Transverse colon (tissue), 4 donors: ENCODE data around the gene SF3A1. TPM values are rescaled to one million over a fixed set of nuclear protein-coding genes. Genes with fewer than 3 reads are reported as not detected.

ENCODE experiments used
- DNase-seq: peaks from one replicate; pipeline ENCODE4 v3.0.0-alpha.2; 2019
- H3K27ac ChIP-seq, 4 donors: fragments of 200-600 bp; sonication (generic); 2 replicates each; pipeline ENCODE4 v1.5.1; 2016 to 2018; ENCODE audit warnings: inconsistent platforms in 4 of 4
- H3K27me3 ChIP-seq: fragments of 200-600 bp; sonication (generic); 2 replicates; pipeline ENCODE4 v1.5.1; 2017; ENCODE audit warnings: inconsistent platforms
- H3K36me3 ChIP-seq, 4 donors: fragments of 200-600 bp; sonication (generic); 2 replicates each; pipeline ENCODE4 v1.5.1; 2017 to 2019; ENCODE audit warnings: inconsistent platforms in 4 of 4
- H3K4me1 ChIP-seq, 4 donors: fragments of 200-600 bp; sonication (generic); 2 replicates each; pipeline ENCODE4 v1.5.1; 2017 to 2020; ENCODE audit warnings: inconsistent platforms in 4 of 4
- H3K4me3 ChIP-seq, 4 donors: fragments of 200-600 bp; sonication (generic); 1 replicate in 1 of 4; 2 replicates in 3 of 4; pipeline versions ENCODE4 v1.5.1 to v1.6.1; 2017 to 2019; ENCODE audit warnings: inconsistent platforms in 4 of 4
- H3K9me3 ChIP-seq, 2 donors: fragments of 200-600 bp; sonication (generic); 2 replicates each; pipeline ENCODE4 v1.5.1; 2017 to 2019; ENCODE audit warnings: inconsistent platforms in 2 of 2
- EP300 ChIP-seq: sonication (generic); formaldehyde crosslinking; IDR thresholded peaks from one replicate; pipeline ENCODE4 v1.6.1; 2017; ENCODE audit warnings: antibody characterized with exemption, low read depth
- POLR2A ChIP-seq: fragments of 450-650 bp; IDR thresholded peaks from one replicate; pipeline ENCODE4 v1.6.1; 2016; ENCODE audit warnings: antibody characterized with exemption, mild to moderate bottlenecking, moderate library complexity
- POLR2AphosphoS5 ChIP-seq, 3 donors: sonication (generic); formaldehyde crosslinking; IDR thresholded peaks; one replicate each; pipeline ENCODE4 v1.6.1; 2016; ENCODE audit warnings: antibody characterized with exemption in 3 of 3
- WGBS, 2 donors: methylation state at CpG; one replicate each; pipeline ENCODE4 v1.1.5; 2018; ENCODE audit warnings: low coverage in 1 of 2; 5-methylcytosine and 5-hydroxymethylcytosine counted together
- in situ Hi-C, 4 donors: fragments of 200-750 bp; cut with MboI; loops; one replicate each; pipeline versions ENCODE4 v1.15.0 to v1.15.1; 2017; ENCODE audit warnings: low sequenced_read_pairs in 3 of 4, low pct_ligation_motif_present in 1 of 4, low pct_unique_long_range_greater_than_20kb in 1 of 4
- intact Hi-C: fragments of 100-400 bp; cut with DNase I; formaldehyde crosslinking; loops from one replicate; pipeline ENCODE4 v1.15.1; 2023; ENCODE audit warnings: low total_unique reads
- total RNA-seq, 4 donors: library from RNA; depleted of rRNA; stranded (reverse); fragments of >200 nt; gene quantifications; one replicate each; pipeline ENCODE4 v1.1.0, GENCODE V29; 2016
- TF ChIP-seq, protein P1 (sequence below), 5 experiments: fragments of 200-600 bp in 3 of 5; fragments of 450-650 bp in 2 of 5; sonication (generic) in 3 of 5; IDR thresholded peaks; 1 replicate in 2 of 5; 2 replicates in 3 of 5; pipeline ENCODE4 v1.5.1; 2016 to 2017; ENCODE audit warnings: antibody characterized with exemption in 5 of 5, inconsistent platforms in 3 of 5, mild to moderate bottlenecking in 2 of 5, moderate library complexity in 1 of 5

The SF3A1 gene
- total RNA-seq, 4 donors from 2014 or later, result 73.2 to 664 (median 99.3) TPM

DNA sequence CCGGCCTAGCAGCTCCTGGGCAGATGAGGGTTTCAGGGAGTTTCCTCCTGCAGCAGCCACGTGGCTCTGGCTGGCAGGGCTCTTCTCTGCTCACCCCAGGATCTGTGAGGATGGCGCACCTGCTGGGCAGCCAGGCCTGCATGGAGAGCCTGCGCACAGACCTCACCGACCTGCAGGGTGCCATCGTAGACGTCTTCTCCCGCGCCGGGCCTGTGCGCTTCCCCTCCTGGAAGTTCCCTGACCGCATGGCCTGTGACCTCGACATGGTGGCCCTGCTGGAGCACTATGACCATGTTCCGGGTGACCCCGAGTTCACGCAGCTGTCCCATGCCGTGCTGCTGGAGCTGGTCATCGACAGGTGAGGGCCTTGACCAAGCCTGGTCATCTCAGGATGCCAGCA is 9.2 kb upstream of the SF3A1 start:
- no peak for DNase-seq
- 98% methylated on average over 15 of the region's 18 CpGs; no CpG with 5 or more reads in 1 of the 2 donors for WGBS, 2 donors
- Histone ChIP-seq H3K9me3 (no peaks in the 10 kb centered on the region), H3K27me3 (no peaks in the 10 kb centered on the region), H3K4me1 (no peaks in the 10 kb centered on the region), H3K4me3 (no peak overlapping the region), H3K36me3 (no peaks in the 10 kb centered on the region), H3K27ac (no peak overlapping the region)
- no peak for TF ChIP-seq EP300
- no peak for TF ChIP-seq POLR2AphosphoS5 (IDR thresholded peaks at IDR 0.05)
- no peak for TF ChIP-seq POLR2A
- intact Hi-C loops, result no loop called here
- in situ Hi-C loops, result loop anchor here in 1 of 4 donors (25.0 kb wide), 1 partner anchor 254 kb away; no protein-coding TSS in a partner anchor

DNA sequence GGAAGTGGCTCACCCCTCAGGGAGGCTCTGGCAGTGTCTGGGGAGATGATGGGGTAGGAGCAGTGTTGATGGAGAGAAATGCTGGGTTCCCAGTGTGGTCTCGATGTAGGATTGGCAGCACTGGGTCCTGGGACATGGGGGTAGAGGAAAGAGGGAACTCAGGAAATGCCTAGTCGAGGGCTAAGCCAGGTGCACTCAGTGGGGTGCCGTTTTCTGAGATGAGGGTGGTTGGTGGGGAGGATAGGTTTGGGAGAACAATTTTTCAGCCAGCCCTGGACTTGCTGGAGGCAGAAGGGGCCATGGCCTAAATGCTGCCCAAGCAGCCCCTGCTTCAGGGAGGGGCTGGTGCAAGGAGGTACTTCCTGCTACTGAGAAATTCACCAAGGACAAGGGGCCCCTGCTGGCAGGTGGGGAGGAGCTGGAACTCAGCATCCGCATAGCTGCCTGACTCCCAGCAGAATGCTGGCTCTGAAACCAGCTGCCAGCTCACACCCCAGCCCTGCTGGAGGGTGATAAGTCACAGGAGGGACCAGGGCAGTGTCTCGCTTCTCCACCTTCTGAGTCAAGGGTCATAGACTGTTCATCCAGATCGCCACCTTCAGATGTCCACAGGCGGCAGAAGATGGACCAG is 6.1 kb upstream of the SF3A1 start:
- H3K27ac ChIP-seq, result no peak overlapping the region
- no peaks in the 10 kb centered on the region for H3K9me3 ChIP-seq
- WGBS, 2 donors, result 78 to 83% methylated on average over 5 to 7 of the region's 7 CpGs
- peaks cover 0 to under 1% (median under 1%) of the 10 kb centered on the region in 4 donors for H3K4me1 ChIP-seq
- H3K36me3 ChIP-seq, result no peaks in the 10 kb centered on the region
- no peaks in the 10 kb centered on the region for H3K27me3 ChIP-seq
- TF ChIP-seq, protein P1, sequence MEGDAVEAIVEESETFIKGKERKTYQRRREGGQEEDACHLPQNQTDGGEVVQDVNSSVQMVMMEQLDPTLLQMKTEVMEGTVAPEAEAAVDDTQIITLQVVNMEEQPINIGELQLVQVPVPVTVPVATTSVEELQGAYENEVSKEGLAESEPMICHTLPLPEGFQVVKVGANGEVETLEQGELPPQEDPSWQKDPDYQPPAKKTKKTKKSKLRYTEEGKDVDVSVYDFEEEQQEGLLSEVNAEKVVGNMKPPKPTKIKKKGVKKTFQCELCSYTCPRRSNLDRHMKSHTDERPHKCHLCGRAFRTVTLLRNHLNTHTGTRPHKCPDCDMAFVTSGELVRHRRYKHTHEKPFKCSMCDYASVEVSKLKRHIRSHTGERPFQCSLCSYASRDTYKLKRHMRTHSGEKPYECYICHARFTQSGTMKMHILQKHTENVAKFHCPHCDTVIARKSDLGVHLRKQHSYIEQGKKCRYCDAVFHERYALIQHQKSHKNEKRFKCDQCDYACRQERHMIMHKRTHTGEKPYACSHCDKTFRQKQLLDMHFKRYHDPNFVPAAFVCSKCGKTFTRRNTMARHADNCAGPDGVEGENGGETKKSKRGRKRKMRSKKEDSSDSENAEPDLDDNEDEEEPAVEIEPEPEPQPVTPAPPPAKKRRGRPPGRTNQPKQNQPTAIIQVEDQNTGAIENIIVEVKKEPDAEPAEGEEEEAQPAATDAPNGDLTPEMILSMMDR (IDR thresholded peaks at IDR 0.05), result no peak
- no peak for TF ChIP-seq POLR2AphosphoS5 (IDR thresholded peaks at IDR 0.05)
- no peak for TF ChIP-seq EP300
- no peak for TF ChIP-seq POLR2A
- intact Hi-C loops (no loop called here), in situ Hi-C loops (loop anchor here in 1 of 4 donors (25.0 kb wide), 1 partner anchor 250 kb away; no protein-coding TSS in a partner anchor)
- DNase-seq, result no peak
- H3K4me3 ChIP-seq, result no peak overlapping the region

DNA sequence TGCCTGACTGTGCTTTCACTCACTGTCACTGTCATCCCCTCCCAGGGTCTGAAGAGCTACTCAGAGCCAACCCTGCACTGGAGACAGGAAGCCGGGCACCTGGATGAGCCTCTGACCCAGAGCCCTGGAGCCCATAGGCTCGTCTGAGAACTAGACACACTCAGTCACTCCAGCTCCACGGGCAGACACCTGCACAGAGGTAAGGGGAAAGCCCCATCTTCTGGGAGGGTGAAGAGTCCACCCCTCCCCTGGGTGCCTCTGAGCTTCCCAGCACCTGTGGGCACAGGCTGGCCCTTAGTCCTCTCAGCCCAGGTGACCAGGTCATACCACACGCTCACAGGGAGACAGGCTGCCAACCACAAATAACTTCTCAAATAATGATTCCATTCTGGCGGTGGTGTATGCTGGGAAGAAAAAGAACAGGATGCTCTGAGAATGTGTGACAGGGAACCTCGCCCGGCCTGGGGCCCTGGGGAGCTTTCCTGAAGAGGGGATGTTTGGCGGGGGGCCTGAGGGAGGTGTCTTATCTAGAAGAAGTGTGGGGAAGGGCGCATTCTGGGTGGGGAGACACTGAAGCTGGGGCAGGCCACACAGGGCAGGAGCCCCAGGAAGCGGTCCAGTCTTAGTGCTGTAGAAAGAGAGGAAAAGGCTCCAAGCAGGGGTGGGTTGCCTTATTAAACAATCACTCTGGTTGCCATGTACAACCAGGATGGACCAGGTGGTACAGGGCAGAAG is 5.4 kb upstream of the SF3A1 start:
- Histone ChIP-seq H3K9me3 (no peaks in the 10 kb centered on the region), H3K4me3 (no peak overlapping the region), H3K27me3 (no peaks in the 10 kb centered on the region), H3K4me1 (peaks cover 0 to 7% (median 6%) of the 10 kb centered on the region in 4 donors), H3K36me3 (no peaks in the 10 kb centered on the region), H3K27ac (no peak overlapping the region)
- 84 to 86% methylated on average over 4 to 10 of the region's 10 CpGs for WGBS, 2 donors
- DNase-seq, result no peak
- TF ChIP-seq POLR2AphosphoS5 (IDR thresholded peaks at IDR 0.05), result no peak
- no peak for TF ChIP-seq POLR2A
- TF ChIP-seq, protein P1 (IDR thresholded peaks at IDR 0.05), result no peak
- no peak for TF ChIP-seq EP300
- in situ Hi-C loops (loop anchor here in 1 of 4 donors (25.0 kb wide), 1 partner anchor 250 kb away; no protein-coding TSS in a partner anchor), intact Hi-C loops (no loop called here)

- TF ChIP-seq EP300, result no peak
- TF ChIP-seq, protein P1 (IDR thresholded peaks at IDR 0.05), result no peak
- TF ChIP-seq POLR2A, result no peak
- TF ChIP-seq POLR2AphosphoS5 (IDR thresholded peaks at IDR 0.05), result no peak
- Histone ChIP-seq H3K36me3 (no peaks in the 10 kb centered on the region), H3K4me3 (no peak overlapping the region), H3K4me1 (peaks cover 15 to 33% (median 25%) of the 10 kb centered on the region in 4 donors), H3K27me3 (no peaks in the 10 kb centered on the region), H3K9me3 (no peaks in the 10 kb centered on the region), H3K27ac (no peak overlapping the region)
- in situ Hi-C loops, result loop anchor here in 1 of 4 donors (25.0 kb wide), 1 partner anchor 246 kb away; no protein-coding TSS in a partner anchor
- 86 to 96% methylated on average over 2 to 6 of the region's 6 CpGs for WGBS, 2 donors
- no peak for DNase-seq
- intact Hi-C loops, result loop anchor here (10.0 kb wide), 1 partner anchor 94 kb away; the partner anchor contains the start of gene OSM
Measured at GRCh38 chr22:30358541-30358940, 1.8 kb upstream of the SF3A1 start.
